Left ventricle myocardium superior (tissue), 1 donor: Measurements from ENCODE around the gene CDC42BPB. TPM values are rescaled to one million over a fixed set of nuclear protein-coding genes. Genes with fewer than 3 reads are reported as not detected.
A peak's percentile ranks its signal among the peaks of the same experiment; 100 is the strongest.
"Not testable (repeated sequence)": the region's sequence is repeated elsewhere in the genome, so short reads cannot be mapped to it uniquely, and the experiment has no call there.

Source experiments
- ATAC-seq: fragments of 200-7000 bp; cut with Tn5 transposase; one replicate; pipeline ENCODE4 v1.9.1; 2020; ENCODE audit warnings: mild to moderate bottlenecking, moderate library complexity
- DNase-seq: peaks from one replicate; pipeline ENCODE4 v3.0.0-alpha.2; 2020
- intact Hi-C: fragments of 100-400 bp; cut with micrococcal nuclease; formaldehyde crosslinking; loops from one replicate; pipeline ENCODE4 v1.11.0; 2022
- total RNA-seq: library from RNA; stranded (reverse); fragmentation: NEBNext Ultra II Directional; extraction: Animal tissue kit (Norgen Biotek cat#: 25700); gene quantifications from one replicate; pipeline ENCODE4 v1.2.1, GENCODE V29; 2021
- donor health status: DM: no; HTN: yes; CAD: no; lungs with severe emphysema.

Gene CDC42BPB
- total RNA-seq, 1 donor from 2014 or later, result 75.1 TPM

- DNase-seq, intact Hi-C loops, ATAC-seq: not testable (repeated sequence)
These were observed 31.2 kb downstream of the CDC42BPB start for GRCh38 chr14:103026196-103026595.

- ATAC-seq (peak; percentile 67), DNase-seq (no peak)
- intact Hi-C loops, result no loop called here
These were observed 33.4 kb downstream of the CDC42BPB start for GRCh38 chr14:103023881-103024473.

DNA sequence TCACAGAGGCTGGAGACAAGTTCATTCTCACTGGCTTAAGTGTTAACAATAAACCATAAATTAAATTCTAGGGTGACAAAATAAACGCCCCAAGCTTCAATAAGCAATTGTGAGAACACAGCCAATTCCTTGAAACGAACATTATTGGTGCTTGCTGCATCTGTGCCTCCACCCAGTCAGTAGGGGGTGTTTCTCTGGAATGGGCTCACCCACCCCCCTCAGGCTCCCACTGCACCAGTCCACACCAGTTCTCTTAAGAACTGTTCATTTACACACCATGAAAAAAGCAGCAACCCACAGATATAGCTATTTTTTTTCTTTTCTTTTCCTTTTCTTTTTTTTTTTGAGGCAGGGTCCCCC, 34.7 kb downstream of the CDC42BPB start:
- no peak for DNase-seq
- ATAC-seq, result peak; percentile 18
- intact Hi-C loops, result no loop called here

- intact Hi-C loops, result no loop called here
- peak; percentile 34 for ATAC-seq
- no peak for DNase-seq
These were observed 35.2 kb downstream of the CDC42BPB start for GRCh38 chr14:103022002-103022684.

DNA sequence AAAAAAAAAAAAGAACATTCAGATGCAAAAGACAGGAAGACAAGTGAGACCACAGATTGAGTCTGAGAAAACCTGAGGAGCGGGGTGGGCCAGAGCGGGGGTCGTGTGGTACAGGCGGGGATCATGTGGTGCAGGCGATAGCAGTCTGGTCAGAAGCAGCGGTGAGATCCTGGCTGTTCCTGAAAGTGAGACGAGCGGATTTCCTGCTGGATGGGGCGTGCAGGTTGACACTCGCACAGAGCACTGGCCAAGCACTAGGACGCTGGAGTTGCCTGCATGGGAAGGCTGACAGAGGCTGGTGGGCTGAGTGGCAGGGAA, 35.7 kb downstream of the CDC42BPB start:
- intact Hi-C loops, result no loop called here
- ATAC-seq (no peak), DNase-seq (no peak)

GRCh38 chr14:103020271-103021170, 36.8 kb downstream of the CDC42BPB start:
- ATAC-seq (no peak), DNase-seq (no peak)
- intact Hi-C loops, result no loop called here

- intact Hi-C loops, result no loop called here
- no peak for ATAC-seq
- DNase-seq, result no peak
These were observed 37.5 kb downstream of the CDC42BPB start for GRCh38 chr14:103019826-103020225.

GRCh38 chr14:103019236-103019635, 38.1 kb downstream of the CDC42BPB start:
- DNase-seq, result no peak
- intact Hi-C loops, result no loop called here
- no peak for ATAC-seq

DNA sequence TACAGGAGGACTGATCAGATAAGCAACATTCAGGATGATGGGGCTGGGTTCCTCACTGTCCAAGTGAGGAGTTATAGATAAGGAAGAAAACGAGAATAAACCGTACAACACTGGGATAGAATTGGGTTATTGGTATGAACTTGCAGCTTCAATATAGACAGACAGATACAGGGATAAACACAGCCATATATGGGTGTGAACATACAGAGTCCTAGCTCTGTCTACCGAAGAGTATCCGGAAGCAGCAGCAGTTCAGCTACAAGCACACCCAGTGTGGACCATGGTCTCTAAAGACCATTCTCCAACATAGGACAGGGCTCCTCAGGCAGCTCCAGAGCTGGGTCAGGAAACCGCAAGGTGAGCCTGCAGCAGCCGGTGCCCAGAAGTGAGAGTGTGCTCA, 40.8 kb downstream of the CDC42BPB start:
- DNase-seq (no peak), ATAC-seq (no peak)
- intact Hi-C loops, result no loop called here

GRCh38 chr14:103016071-103016470, 41.3 kb downstream of the CDC42BPB start:
- ATAC-seq (peak; percentile 62), DNase-seq (peak; percentile 59)
- intact Hi-C loops, result no loop called here

DNA sequence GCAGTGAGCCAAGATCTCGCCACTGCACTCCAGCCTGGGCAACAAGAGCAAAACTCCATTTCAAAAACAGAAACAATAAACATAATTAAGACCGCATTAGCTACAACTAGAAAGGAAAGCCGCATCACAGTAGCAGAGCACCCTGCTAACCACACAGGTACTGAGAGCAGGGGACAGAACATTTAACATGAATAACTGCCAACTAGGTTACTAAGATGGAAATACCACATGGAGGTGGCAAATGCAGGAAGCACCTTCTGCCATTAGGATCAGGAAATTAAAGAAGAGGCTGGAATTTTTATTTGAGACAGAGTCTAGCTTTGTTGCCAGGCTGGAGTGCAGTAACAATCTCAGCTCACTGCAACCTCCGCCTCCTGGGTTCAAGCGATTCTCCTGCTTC, 41.9 kb downstream of the CDC42BPB start:
- intact Hi-C loops, result no loop called here
- ATAC-seq, result no peak
- no peak for DNase-seq

DNA sequence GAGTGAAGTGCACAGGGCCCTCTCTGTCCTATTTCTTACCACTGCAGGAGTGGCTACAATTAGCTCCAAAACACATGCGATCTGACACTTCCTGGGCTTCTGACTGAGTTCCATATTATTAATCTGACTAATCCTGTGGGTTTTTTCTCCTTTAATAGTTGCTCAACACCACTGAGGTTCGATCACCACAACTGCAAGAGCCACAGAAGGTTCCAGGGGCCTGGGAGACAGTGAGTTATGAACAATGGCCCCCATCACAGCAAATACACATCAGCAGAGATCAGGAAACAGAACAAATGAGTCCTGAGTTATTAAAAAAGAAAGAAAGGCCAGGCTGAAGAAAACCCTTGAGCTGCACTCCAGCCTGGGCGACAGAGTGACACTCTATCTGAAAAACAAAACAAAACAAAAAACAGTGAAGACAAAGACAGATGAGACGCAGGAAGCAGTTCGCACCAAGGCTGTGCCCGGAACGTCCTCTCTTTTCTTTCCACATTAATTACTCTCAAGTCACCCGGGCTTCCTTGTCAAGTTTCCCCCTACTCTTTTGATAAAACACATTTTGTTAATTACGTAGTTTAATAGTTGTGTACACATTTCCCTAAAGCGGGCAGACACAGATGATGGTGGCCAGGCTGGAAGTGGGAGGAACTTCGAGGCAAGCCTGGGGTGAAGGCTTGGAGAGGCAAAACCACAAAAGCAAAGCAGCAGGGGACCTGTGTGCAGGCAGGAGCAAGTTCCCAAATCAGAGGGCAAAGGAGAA, 42.7 kb downstream of the CDC42BPB start:
- intact Hi-C loops, result no loop called here
- ATAC-seq, result no peak
- no peak for DNase-seq

- intact Hi-C loops, result no loop called here
- no peak for ATAC-seq
- no peak for DNase-seq
These were observed 44.3 kb downstream of the CDC42BPB start for GRCh38 chr14:103013028-103013427.

- intact Hi-C loops, result no loop called here
- ATAC-seq, result no peak
- no peak for DNase-seq
These were observed 47.8 kb downstream of the CDC42BPB start for GRCh38 chr14:103009559-103009958.

GRCh38 chr14:103008768-103009357, 48.5 kb downstream of the CDC42BPB start:
- ATAC-seq (peak; percentile 66), DNase-seq (peak; percentile 79)
- intact Hi-C loops, result no loop called here

- DNase-seq, result no peak
- intact Hi-C loops, result no loop called here
- no peak for ATAC-seq
These were observed 49.2 kb downstream of the CDC42BPB start for GRCh38 chr14:103008126-103008525.

- DNase-seq, result no peak
- peak; percentile 50 for ATAC-seq
- intact Hi-C loops, result no loop called here
These were observed 49.8 kb downstream of the CDC42BPB start for GRCh38 chr14:103007555-103007954.

GRCh38 chr14:103006991-103007520, 50.3 kb downstream of the CDC42BPB start:
- intact Hi-C loops, result no loop called here

GRCh38 chr14:103006106-103006505, 51.2 kb downstream of the CDC42BPB start:
- ATAC-seq (no peak), DNase-seq (no peak)
- intact Hi-C loops, result no loop called here

More at GRCh38 chr14:103006991-103007520, 50.3 kb downstream of the CDC42BPB start:
- no peak for ATAC-seq
- no peak for DNase-seq
